NCI-H524 treated with DMSO at 0.1 percent for 48 hours (cell line): ENCODE results near the gene EMID1.
A peak's percentile ranks its signal among the peaks of the same experiment; 100 is the strongest.

Source experiments
- DNase-seq: peaks from one replicate; lab custom pipeline; 2025; lab: John Stamatoyannopoulos, UW

Gene EMID1

GRCh38 chr22:29260601-29261315 lies 55.1 kb downstream of the EMID1 start:
- DNase-seq: no peak

GRCh38 chr22:29263791-29264276 lies 58.1 kb downstream of the EMID1 start:
- no peak for DNase-seq

GRCh38 chr22:29265305-29265704 lies 59.6 kb downstream of the EMID1 start:
- DNase-seq: no peak

- DNase-seq: no peak
Observed at GRCh38 chr22:29265929-29266328, 60.2 kb downstream of the EMID1 start.

GRCh38 chr22:29266564-29267461 lies 61.1 kb downstream of the EMID1 start:
- DNase-seq: no peak

GRCh38 chr22:29267462-29267857 lies 61.8 kb downstream of the EMID1 start:
- DNase-seq: no peak

GRCh38 chr22:29267858-29268510 lies 62.3 kb downstream of the EMID1 start, which contains the start of the genes EWSR1 and RHBDD3:
Gene EWSR1, plus strand, starts transcription at chr22:29268268. Its CDS starts 69 bp downstream, at chr22:29268337.
Gene RHBDD3, minus strand, starts transcription at chr22:29267981. Its CDS starts 2,355 bp downstream, at chr22:29265626.
- peak; percentile 83 for DNase-seq

- no peak for DNase-seq
Observed at GRCh38 chr22:29268511-29269229, 63.0 kb downstream of the EMID1 start.

GRCh38 chr22:29269230-29269604 lies 63.5 kb downstream of the EMID1 start:
- no peak for DNase-seq

- no peak for DNase-seq
Observed at GRCh38 chr22:29269731-29270474, 64.2 kb downstream of the EMID1 start.

- DNase-seq: no peak
Observed at GRCh38 chr22:29270475-29271271, 65.0 kb downstream of the EMID1 start.

GRCh38 chr22:29272624-29273023 lies 66.9 kb downstream of the EMID1 start:
- DNase-seq: no peak

- DNase-seq: no peak
Observed at GRCh38 chr22:29275167-29275566, 69.5 kb downstream of the EMID1 start.

- no peak for DNase-seq
Observed at GRCh38 chr22:29275819-29276565, 70.3 kb downstream of the EMID1 start.

GRCh38 chr22:29277927-29278326 lies 72.2 kb downstream of the EMID1 start:
- no peak for DNase-seq

- no peak for DNase-seq
Observed at GRCh38 chr22:29284196-29284595, 78.5 kb downstream of the EMID1 start.

GRCh38 chr22:29288837-29289236 lies 83.1 kb downstream of the EMID1 start:
- no peak for DNase-seq

- no peak for DNase-seq
Observed at GRCh38 chr22:29290061-29290460, 84.4 kb downstream of the EMID1 start.

- DNase-seq: no peak
Observed at GRCh38 chr22:29291215-29291614, 85.5 kb downstream of the EMID1 start.
